Vagina (tissue), 2 donors: ENCODE data around the gene RHEX.

ENCODE experiments used
- CTCF ChIP-seq, 3 experiments: fragments of 450-650 bp in 2 of 3; fragments of 200-600 bp in 1 of 3; sonication (generic) in 1 of 3; IDR thresholded peaks; one replicate each; pipeline ENCODE4 v1.5.1; 2017 to 2019; ENCODE audit warnings: antibody characterized with exemption in 3 of 3, mild to moderate bottlenecking in 2 of 3, moderate library complexity in 2 of 3
- POLR2A ChIP-seq, 2 donors: fragments of 450-650 bp; IDR thresholded peaks; one replicate each; pipeline ENCODE4 v1.6.1; 2017; ENCODE audit warnings: antibody characterized with exemption in 2 of 2, mild to moderate bottlenecking in 2 of 2, moderate library complexity in 2 of 2
- POLR2AphosphoS5 ChIP-seq, 2 donors: sonication (generic); formaldehyde crosslinking; IDR thresholded peaks; one replicate each; pipeline ENCODE4 v1.9.0; 2017; ENCODE audit warnings: antibody characterized with exemption in 2 of 2, mild to moderate bottlenecking in 2 of 2, low read depth in 1 of 2; ENCODE audit not compliant: insufficient read depth in 1 of 2

GRCh38 chr1:206059355-206059915 is 6.5 kb downstream of the RHEX start:
- TF ChIP-seq CTCF (IDR thresholded peaks at IDR 0.05) (no peak), POLR2A (IDR thresholded peaks at IDR 0.05) (no peak), POLR2AphosphoS5 (IDR thresholded peaks at IDR 0.05; ENCODE audit: insufficient read depth in 1 of 2, low read depth in 1 of 2) (no peak)
